Activated CD8-positive, alpha-beta T cell treated with anti-CD3 and anti-CD28 coated beads for 36 hours (primary cell): ENCODE measurements around the gene CDK5. TPM values are rescaled to one million over a fixed set of nuclear protein-coding genes. Genes with fewer than 3 reads are reported as not detected.

ENCODE experiments used
- ATAC-seq: fragments of 200-7000 bp; cut with Tn5 transposase; one replicate; pipeline ENCODE4 v1.10.0; 2021; ENCODE audit warnings: mild to moderate bottlenecking, moderate library complexity
- CTCF ChIA-PET: fragments of 350-600 bp; sonication (Branson Sonifier 250); formaldehyde crosslinking; loops from one replicate; lab custom pipeline; 2021; ENCODE audit warnings: antibody characterized with exemption; lab: Charles Lee
- POLR2A ChIA-PET: fragments of 350-600 bp; sonication (Branson Sonifier 250); formaldehyde crosslinking; loops from one replicate; lab custom pipeline; 2021; ENCODE audit warnings: antibody characterized with exemption; lab: Charles Lee
- DNase-seq: peaks from one replicate; pipeline ENCODE4 v3.0.0-alpha.2; 2020
- H3K27ac Mint-ChIP-seq: one replicate; pipeline ENCODE4 v1.8.0; 2021; ENCODE audit warnings: mild to moderate bottlenecking, mixed read lengths
- H3K27me3 Mint-ChIP-seq: one replicate; pipeline ENCODE4 v1.8.0; 2021; ENCODE audit warnings: mixed read lengths
- H3K36me3 Mint-ChIP-seq: one replicate; pipeline ENCODE4 v1.8.0; 2021; ENCODE audit warnings: low read depth, mixed read lengths
- H3K4me1 Mint-ChIP-seq: one replicate; pipeline ENCODE4 v1.8.0; 2021; ENCODE audit warnings: low read depth, mixed read lengths
- H3K4me3 Mint-ChIP-seq: one replicate; pipeline ENCODE4 v1.8.0; 2021; ENCODE audit warnings: mild to moderate bottlenecking, moderate library complexity, mixed read lengths
- H3K9me3 Mint-ChIP-seq: one replicate; pipeline ENCODE4 v1.8.0; 2021; ENCODE audit warnings: mixed read lengths
- intact Hi-C: fragments of 100-400 bp; cut with micrococcal nuclease; formaldehyde crosslinking; loops from one replicate; pipeline ENCODE4 v1.10.0; 2022
- total RNA-seq, 2 experiments: library from RNA; stranded (reverse); gene quantifications; one replicate each; pipeline ENCODE4 v1.2.3, GENCODE V29; 2021
- TF ChIP-seq, protein P1 (sequence below): fragments of 200-600 bp; IDR thresholded peaks from one replicate; pipeline ENCODE4 v1.8.0; 2022; ENCODE audit warnings: antibody characterized with exemption, mild to moderate bottlenecking

Gene CDK5
- total RNA-seq, 2 experiments from 2014 or later = 9.9 to 10.4 TPM

DNA sequence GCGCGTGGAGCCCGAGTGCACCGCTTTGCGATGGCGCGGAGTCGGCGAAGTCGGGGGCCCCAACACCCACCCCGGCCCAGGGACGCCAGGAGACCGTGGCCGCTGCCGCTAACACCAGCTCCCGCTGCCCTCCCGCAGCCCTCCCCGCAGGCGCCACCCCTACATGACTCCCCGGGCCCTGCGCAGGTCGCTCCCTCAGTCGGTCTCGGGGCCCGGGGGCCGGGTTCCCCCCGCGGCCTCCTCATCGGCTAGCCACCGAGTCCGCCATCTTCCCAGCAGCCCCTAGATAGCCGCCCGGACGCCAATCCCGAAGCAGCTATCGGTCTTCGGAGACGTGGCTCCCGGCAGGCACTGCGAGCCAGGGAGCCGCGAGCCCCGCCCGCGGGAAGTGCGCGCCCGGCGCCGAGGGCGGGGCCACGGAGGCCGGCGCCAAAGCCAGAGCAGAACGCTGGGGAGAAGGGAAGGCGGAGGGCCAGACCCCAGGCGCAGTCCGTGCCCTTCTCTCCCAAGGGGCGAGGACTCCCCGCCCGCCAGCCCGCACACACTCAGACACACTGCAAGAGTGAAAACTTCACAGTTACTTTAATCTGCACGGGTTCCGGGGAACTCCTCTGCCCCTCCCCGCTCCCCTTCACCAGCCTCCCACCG, 22.9 kb upstream of the CDK5 start, which contains the start of gene FASTK:
TSS of gene FASTK (minus strand) at position 288 of the 648 bp plus-strand sequence. CDS start at position 245, 43 bp downstream.
- no peaks in the 10 kb centered on the region for H3K9me3 Mint-ChIP-seq
- peak; percentile 86 for ATAC-seq
- TF ChIP-seq, protein P1, sequence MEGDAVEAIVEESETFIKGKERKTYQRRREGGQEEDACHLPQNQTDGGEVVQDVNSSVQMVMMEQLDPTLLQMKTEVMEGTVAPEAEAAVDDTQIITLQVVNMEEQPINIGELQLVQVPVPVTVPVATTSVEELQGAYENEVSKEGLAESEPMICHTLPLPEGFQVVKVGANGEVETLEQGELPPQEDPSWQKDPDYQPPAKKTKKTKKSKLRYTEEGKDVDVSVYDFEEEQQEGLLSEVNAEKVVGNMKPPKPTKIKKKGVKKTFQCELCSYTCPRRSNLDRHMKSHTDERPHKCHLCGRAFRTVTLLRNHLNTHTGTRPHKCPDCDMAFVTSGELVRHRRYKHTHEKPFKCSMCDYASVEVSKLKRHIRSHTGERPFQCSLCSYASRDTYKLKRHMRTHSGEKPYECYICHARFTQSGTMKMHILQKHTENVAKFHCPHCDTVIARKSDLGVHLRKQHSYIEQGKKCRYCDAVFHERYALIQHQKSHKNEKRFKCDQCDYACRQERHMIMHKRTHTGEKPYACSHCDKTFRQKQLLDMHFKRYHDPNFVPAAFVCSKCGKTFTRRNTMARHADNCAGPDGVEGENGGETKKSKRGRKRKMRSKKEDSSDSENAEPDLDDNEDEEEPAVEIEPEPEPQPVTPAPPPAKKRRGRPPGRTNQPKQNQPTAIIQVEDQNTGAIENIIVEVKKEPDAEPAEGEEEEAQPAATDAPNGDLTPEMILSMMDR = no peak
- H3K4me1 Mint-ChIP-seq = peaks cover 37% of the 10 kb centered on the region
- H3K36me3 Mint-ChIP-seq = peaks cover 21% of the 10 kb centered on the region
- peaks cover 10% of the 10 kb centered on the region for H3K27me3 Mint-ChIP-seq
- peak within 1 kb of the TSS; percentile 80 for H3K27ac Mint-ChIP-seq
- CTCF ChIA-PET = interaction anchor here (0.7 to 1.2 kb wide), 4 partner anchors 10 to 63 kb away, joined by 3 to 6 read pairs (median 3); no protein-coding TSS in a partner anchor
- peak; percentile 92 for DNase-seq
- H3K4me3 Mint-ChIP-seq = peak within 1 kb of the TSS; percentile 99
- intact Hi-C loops = no loop called here
- POLR2A ChIA-PET = interaction anchor here (1.2 kb wide), 1 partner anchor 12 kb away, joined by 3 read pairs; no protein-coding TSS in a partner anchor

DNA sequence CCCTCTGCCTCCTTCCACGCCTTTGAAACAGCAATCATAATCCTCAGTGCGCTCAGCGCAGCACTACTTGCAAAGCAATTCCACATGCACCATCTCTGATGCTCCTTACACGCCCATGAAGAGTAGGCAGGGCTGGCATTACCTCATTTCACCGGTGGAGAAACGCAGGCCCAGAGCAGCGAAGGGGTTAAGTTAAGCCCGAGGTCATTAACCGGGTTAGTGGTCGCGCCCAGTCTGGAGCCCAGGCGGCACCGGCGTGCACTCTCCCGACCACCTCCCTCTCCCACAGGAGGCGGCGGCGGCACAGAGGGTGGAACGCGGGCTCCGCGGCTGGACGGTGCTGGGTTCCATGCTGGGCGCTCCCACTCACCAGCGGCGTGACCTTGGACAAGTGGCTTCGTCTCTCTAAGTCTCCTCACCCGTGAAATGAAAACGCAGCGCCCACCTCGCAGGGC, 22.4 kb upstream of the CDK5 start:
- ATAC-seq = peak; percentile 0
- H3K27me3 Mint-ChIP-seq = peaks cover 4% of the 10 kb centered on the region
- peaks cover 21% of the 10 kb centered on the region for H3K36me3 Mint-ChIP-seq
- ChIA-PET CTCF (interaction anchor here (0.7 to 1.2 kb wide), 4 partner anchors 11 to 63 kb away, joined by 3 to 6 read pairs (median 3); no protein-coding TSS in a partner anchor), POLR2A (interaction anchor here (1.2 kb wide), 1 partner anchor 11 kb away, joined by 3 read pairs; no protein-coding TSS in a partner anchor)
- intact Hi-C loops = no loop called here
- no peak for DNase-seq
- H3K4me3 Mint-ChIP-seq = peak overlapping the region; percentile 83
- H3K9me3 Mint-ChIP-seq = no peaks in the 10 kb centered on the region
- peak overlapping the region; percentile 80 for H3K27ac Mint-ChIP-seq
- peaks cover 33% of the 10 kb centered on the region for H3K4me1 Mint-ChIP-seq
- TF ChIP-seq, protein P1 = peak; percentile 8

DNA sequence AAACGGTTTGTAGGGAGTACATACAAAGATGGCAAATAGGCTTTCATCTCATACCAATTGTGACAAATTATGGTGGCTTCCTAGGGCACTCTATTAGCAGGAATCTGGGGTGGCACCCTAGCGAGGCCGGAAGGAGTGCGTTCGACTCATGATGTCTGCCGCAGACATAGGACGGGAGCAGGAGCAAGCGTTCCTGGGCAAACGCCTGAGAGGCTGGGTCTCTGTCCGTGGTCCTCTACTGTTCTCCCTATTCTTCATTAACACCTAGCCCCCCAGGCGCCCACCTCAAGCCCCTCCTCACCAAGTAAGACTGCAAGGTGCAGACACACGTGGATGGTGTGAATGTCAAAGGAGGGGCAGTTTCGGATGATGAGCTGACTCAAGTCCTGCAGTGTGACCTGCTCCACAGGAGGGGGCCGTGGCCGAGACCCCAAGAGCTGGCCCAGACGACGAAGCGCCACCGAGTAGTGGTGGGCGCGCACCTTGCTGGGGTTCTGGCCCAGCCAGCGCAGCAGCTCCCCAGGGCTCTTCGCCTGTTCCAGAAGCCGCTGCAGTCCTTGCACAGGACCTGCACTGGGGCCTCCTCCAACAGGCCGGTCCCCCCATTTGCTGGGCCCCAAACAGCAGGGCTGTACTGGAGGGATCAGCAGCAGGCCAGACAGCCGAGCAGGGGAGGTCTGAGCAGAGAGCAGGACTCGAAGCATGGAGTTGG, 21.7 kb upstream of the CDK5 start:
- POLR2A ChIA-PET = interaction anchor here (1.2 to 1.7 kb wide), 2 partner anchors 13 to 19 kb away, joined by 4 to 8 read pairs; no protein-coding TSS in a partner anchor

DNA sequence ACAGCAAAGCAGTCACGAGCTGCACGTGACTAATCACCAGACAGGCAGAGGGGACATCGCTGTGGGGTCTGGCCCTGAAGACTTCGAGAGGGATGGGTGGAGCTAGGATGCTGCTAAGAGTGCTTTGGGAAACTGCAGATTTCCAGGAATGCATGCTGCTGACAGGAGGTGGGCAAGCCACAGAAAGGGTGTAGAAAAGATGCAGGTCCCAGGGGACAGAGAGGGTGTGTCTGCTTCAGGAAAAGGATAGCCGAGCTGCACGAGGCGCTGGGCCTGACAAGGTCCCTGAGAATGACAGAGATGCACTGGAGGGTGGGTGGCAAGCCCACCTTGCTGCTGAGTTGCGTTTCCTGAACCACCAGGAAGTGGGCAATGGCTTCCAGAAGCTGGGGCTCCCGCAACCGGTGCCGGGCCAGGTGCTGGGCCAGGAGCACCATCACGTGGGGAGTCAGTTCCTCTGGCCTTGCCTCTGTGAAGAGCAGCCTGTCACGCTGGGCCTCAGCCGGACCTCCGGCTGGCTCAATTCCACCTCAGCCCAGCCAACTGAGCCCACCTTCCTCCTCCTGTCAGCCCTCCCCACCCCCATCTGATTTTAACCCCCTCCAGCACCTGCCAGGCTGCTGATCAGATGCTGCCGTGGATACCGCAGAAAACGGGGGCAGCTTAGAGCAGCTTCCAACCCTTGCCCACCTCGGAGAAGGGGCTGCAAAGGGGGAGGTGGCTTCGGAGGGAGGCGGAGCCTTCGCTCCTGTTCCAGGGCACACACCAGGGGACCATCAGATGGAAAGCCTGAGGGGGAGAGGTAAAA, 20.7 kb upstream of the CDK5 start:
- H3K27ac Mint-ChIP-seq = peak overlapping the region; percentile 53
- DNase-seq (no peak), ATAC-seq (no peak)
- CTCF ChIA-PET = interaction anchor here (1.3 kb wide), 1 partner anchor 60 kb away, joined by 3 read pairs; no protein-coding TSS in a partner anchor
- peaks cover 28% of the 10 kb centered on the region for H3K4me1 Mint-ChIP-seq
- TF ChIP-seq, protein P1 = no peak
- no peaks in the 10 kb centered on the region for H3K9me3 Mint-ChIP-seq
- intact Hi-C loops = no loop called here
- H3K4me3 Mint-ChIP-seq = peak overlapping the region; percentile 83
- H3K36me3 Mint-ChIP-seq = peaks cover 23% of the 10 kb centered on the region
- POLR2A ChIA-PET = interaction anchor here (0.8 to 2.1 kb wide), 6 partner anchors 10 to 20 kb away, joined by 3 to 8 read pairs (median 4); partner anchors contain the start of gene SLC4A2
- H3K27me3 Mint-ChIP-seq = no peaks in the 10 kb centered on the region

More for the DNA sequence above, 21.7 kb upstream of the CDK5 start:
- TF ChIP-seq, protein P1 = no peak
- no peak for DNase-seq
- Mint-ChIP-seq H3K27ac (peak overlapping the region; percentile 80), H3K4me3 (peak overlapping the region; percentile 83), H3K4me1 (peaks cover 28% of the 10 kb centered on the region), H3K36me3 (peaks cover 21% of the 10 kb centered on the region), H3K27me3 (no peaks in the 10 kb centered on the region), H3K9me3 (no peaks in the 10 kb centered on the region)
- intact Hi-C loops = no loop called here
- ATAC-seq = no peak
- CTCF ChIA-PET = no interaction called here
